ENCODE results near the gene COPE.

DNA sequence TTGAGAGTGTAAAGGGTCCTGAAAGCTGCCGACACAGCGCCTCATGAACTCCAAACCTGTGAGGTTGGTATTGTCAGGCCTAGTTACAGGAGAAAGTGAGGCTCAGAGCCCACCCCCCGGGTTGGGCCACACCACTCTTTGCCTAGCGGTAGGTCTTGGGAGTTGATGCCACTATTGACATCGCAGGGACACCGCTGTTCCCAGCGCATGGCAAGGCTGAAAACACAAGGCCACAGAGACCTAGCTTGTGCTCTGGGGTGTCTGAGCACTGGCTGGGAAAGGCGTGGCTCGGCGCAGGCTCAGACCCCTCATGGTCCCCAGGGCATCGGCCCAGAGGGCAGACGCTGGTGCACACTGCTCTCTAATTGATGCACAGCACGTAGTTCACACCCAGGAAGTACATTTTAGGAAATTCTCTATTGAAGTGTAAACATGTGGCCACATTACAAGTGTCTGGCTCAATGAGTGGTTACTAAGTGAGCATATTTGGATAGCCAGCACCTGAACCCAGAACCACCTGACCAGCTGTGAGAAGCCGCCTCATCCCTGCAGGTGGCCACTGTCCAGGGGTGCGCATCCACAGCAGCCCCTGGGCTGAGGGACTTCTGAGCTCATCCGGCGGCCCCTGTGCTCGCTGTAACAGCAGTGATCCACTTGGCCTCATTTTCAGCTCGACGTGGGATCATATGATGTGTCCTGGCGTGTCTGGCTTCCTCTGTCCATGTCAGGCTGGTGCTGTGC, 60.1 kb downstream of the COPE start:
- TF ChIP-seq, protein P1, sequence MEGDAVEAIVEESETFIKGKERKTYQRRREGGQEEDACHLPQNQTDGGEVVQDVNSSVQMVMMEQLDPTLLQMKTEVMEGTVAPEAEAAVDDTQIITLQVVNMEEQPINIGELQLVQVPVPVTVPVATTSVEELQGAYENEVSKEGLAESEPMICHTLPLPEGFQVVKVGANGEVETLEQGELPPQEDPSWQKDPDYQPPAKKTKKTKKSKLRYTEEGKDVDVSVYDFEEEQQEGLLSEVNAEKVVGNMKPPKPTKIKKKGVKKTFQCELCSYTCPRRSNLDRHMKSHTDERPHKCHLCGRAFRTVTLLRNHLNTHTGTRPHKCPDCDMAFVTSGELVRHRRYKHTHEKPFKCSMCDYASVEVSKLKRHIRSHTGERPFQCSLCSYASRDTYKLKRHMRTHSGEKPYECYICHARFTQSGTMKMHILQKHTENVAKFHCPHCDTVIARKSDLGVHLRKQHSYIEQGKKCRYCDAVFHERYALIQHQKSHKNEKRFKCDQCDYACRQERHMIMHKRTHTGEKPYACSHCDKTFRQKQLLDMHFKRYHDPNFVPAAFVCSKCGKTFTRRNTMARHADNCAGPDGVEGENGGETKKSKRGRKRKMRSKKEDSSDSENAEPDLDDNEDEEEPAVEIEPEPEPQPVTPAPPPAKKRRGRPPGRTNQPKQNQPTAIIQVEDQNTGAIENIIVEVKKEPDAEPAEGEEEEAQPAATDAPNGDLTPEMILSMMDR (IDR thresholded peaks at IDR 0.05; ENCODE audit: control extremely low read depth in 1 of 3, insufficient read depth in 1 of 3, low read depth in 1 of 3, low read length in 3 of 3): no peak
- TF ChIP-seq CHD1 (IDR thresholded peaks at IDR 0.05; ENCODE audit: low read depth, low read length) (no peak), BRCA1 (IDR thresholded peaks at IDR 0.05; ENCODE audit: low read depth, low read length) (no peak)
- TF ChIP-seq, protein P2, sequence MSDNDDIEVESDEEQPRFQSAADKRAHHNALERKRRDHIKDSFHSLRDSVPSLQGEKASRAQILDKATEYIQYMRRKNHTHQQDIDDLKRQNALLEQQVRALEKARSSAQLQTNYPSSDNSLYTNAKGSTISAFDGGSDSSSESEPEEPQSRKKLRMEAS (IDR thresholded peaks at IDR 0.05): no peak
